AG04449 (cell line): ENCODE results near the gene TINAGL1.
"Not testable (repeated sequence)": the region's sequence is repeated elsewhere in the genome, so short reads cannot be mapped to it uniquely, and the experiment has no call there.

Source experiments
- CTCF ChIA-PET: fragments of 350-600 bp; formaldehyde crosslinking; extraction: SDS; loops from one replicate; lab custom pipeline; 2021; ENCODE audit warnings: antibody characterized with exemption; lab: Yijun Ruan, JAX
- POLR2A ChIA-PET: fragments of 400-600, 350-600 bp; formaldehyde crosslinking; extraction: SDS; loops from one replicate; lab custom pipeline; 2020; ENCODE audit warnings: antibody characterized with exemption, inconsistent platforms; lab: Yijun Ruan, JAX
- DNase-seq: peaks from one replicate; pipeline ENCODE4 v3.0.0-alpha.2; 2010; ENCODE audit warnings: low read depth, low spot score
- H3K4me3 ChIP-seq: 2 replicates; pipeline ENCODE4 v1.5.1; 2011; ENCODE audit warnings: low read depth, mild to moderate bottlenecking, control low read depth, low read length
- CTCF ChIP-seq: IDR thresholded peaks from one replicate; pipeline ENCODE4 v1.5.1; 2011; ENCODE audit warnings: mild to moderate bottlenecking, moderate library complexity, low read length, control low read depth, inconsistent platforms; ENCODE audit not compliant: insufficient read depth; ENCODE audit errors: missing control alignments

Gene TINAGL1

GRCh38 chr1:31584869-31585735 is 8.8 kb downstream of the TINAGL1 start:
- no peak for DNase-seq
- ChIA-PET CTCF (interaction anchor here (0.6 to 15.8 kb wide), 7 partner anchors 8 to 476 kb away, joined by 3 to 327 read pairs (median 5); no protein-coding TSS in a partner anchor), POLR2A (no interaction called here)
- TF ChIP-seq CTCF, result no peak
- no peak overlapping the region for H3K4me3 ChIP-seq

GRCh38 chr1:31585736-31586365 is 9.5 kb downstream of the TINAGL1 start:
- H3K4me3 ChIP-seq, result no peak overlapping the region
- no peak for DNase-seq
- POLR2A ChIA-PET, result no interaction called here
- TF ChIP-seq CTCF, result no peak
- CTCF ChIA-PET, result interaction anchor here (0.6 to 15.8 kb wide), 5 partner anchors 7 to 477 kb away, joined by 3 to 327 read pairs (median 13); no protein-coding TSS in a partner anchor

- no peak for TF ChIP-seq CTCF
- CTCF ChIA-PET, result interaction anchor here (1.3 to 15.8 kb wide), 4 partner anchors 8 to 130 kb away, joined by 4 to 327 read pairs (median 14); no protein-coding TSS in a partner anchor
- H3K4me3 ChIP-seq, result no peak overlapping the region
- DNase-seq, result no peak
- POLR2A ChIA-PET, result no interaction called here
Measured at GRCh38 chr1:31586376-31587327, 10.3 kb downstream of the TINAGL1 start.

- POLR2A ChIA-PET, DNase-seq, H3K4me3 ChIP-seq: not testable (repeated sequence)
- CTCF ChIA-PET, result interaction anchor here (0.9 to 15.8 kb wide), 7 partner anchors 8 to 129 kb away, joined by 3 to 327 read pairs (median 5); no protein-coding TSS in a partner anchor
Measured at GRCh38 chr1:31587328-31587699, 11.0 kb downstream of the TINAGL1 start.

GRCh38 chr1:31587720-31588423 is 11.6 kb downstream of the TINAGL1 start:
- no peak overlapping the region for H3K4me3 ChIP-seq
- peak; percentile 83 for TF ChIP-seq CTCF
- ChIA-PET POLR2A (no interaction called here), CTCF (interaction anchor here (0.8 to 15.8 kb wide), 8 partner anchors 9 to 201 kb away, joined by 3 to 327 read pairs (median 4); no protein-coding TSS in a partner anchor)
- no peak for DNase-seq
